ENCODE data around the gene NOL9.

NOL9 gene

GRCh38 chr1:6586404-6586816 is 32.1 kb upstream of the NOL9 start:
- H3K9ac ChIP-seq (ENCODE audit: low read length), result no peak overlapping the region
- no peak overlapping the region for H3K4me3 ChIP-seq (ENCODE audit: low read length)
- H3K36me3 ChIP-seq (ENCODE audit: control insufficient read depth, insufficient read depth, low read length), result peaks cover 19% of the 10 kb centered on the region
- peaks cover 9% of the 10 kb centered on the region for H3K4me1 ChIP-seq (ENCODE audit: control insufficient read depth, insufficient read depth, low read length)
- H3K27me3 ChIP-seq (ENCODE audit: control insufficient read depth, insufficient read depth, low read length), result no peaks in the 10 kb centered on the region
- peak overlapping the region; percentile 37 for H3K27ac ChIP-seq (ENCODE audit: low read depth, low read length)

GRCh38 chr1:6585841-6586240 is 31.5 kb upstream of the NOL9 start:
- peak overlapping the region; percentile 37 for H3K27ac ChIP-seq (ENCODE audit: low read depth, low read length)
- no peaks in the 10 kb centered on the region for H3K27me3 ChIP-seq (ENCODE audit: control insufficient read depth, insufficient read depth, low read length)
- peaks cover 19% of the 10 kb centered on the region for H3K36me3 ChIP-seq (ENCODE audit: control insufficient read depth, insufficient read depth, low read length)
- no peak overlapping the region for H3K9ac ChIP-seq (ENCODE audit: low read length)
- H3K4me3 ChIP-seq (ENCODE audit: low read length), result no peak overlapping the region
- H3K4me1 ChIP-seq (ENCODE audit: control insufficient read depth, insufficient read depth, low read length), result peaks cover 10% of the 10 kb centered on the region

GRCh38 chr1:6585081-6585722 is 30.9 kb upstream of the NOL9 start:
- H3K27ac ChIP-seq (ENCODE audit: low read depth, low read length), result no peak overlapping the region

GRCh38 chr1:6584126-6585080 is 30.1 kb upstream of the NOL9 start:
- H3K9ac ChIP-seq (ENCODE audit: low read length), result no peak overlapping the region
- H3K4me3 ChIP-seq (ENCODE audit: low read length), result no peak overlapping the region
- peaks cover 16% of the 10 kb centered on the region for H3K36me3 ChIP-seq (ENCODE audit: control insufficient read depth, insufficient read depth, low read length)
- no peak overlapping the region for H3K27ac ChIP-seq (ENCODE audit: low read depth, low read length)
- H3K4me1 ChIP-seq (ENCODE audit: control insufficient read depth, insufficient read depth, low read length), result peaks cover 15% of the 10 kb centered on the region
- H3K27me3 ChIP-seq (ENCODE audit: control insufficient read depth, insufficient read depth, low read length), result no peaks in the 10 kb centered on the region

More at GRCh38 chr1:6585081-6585722, 30.9 kb upstream of the NOL9 start:
- H3K4me1 ChIP-seq (ENCODE audit: control insufficient read depth, insufficient read depth, low read length), result peaks cover 15% of the 10 kb centered on the region
- no peaks in the 10 kb centered on the region for H3K27me3 ChIP-seq (ENCODE audit: control insufficient read depth, insufficient read depth, low read length)
- no peak overlapping the region for H3K9ac ChIP-seq (ENCODE audit: low read length)
- H3K4me3 ChIP-seq (ENCODE audit: low read length), result no peak overlapping the region
- peaks cover 19% of the 10 kb centered on the region for H3K36me3 ChIP-seq (ENCODE audit: control insufficient read depth, insufficient read depth, low read length)

GRCh38 chr1:6582370-6582769 is 28.1 kb upstream of the NOL9 start:
- peaks cover 1% of the 10 kb centered on the region for H3K36me3 ChIP-seq (ENCODE audit: control insufficient read depth, insufficient read depth, low read length)
- peak overlapping the region; percentile 32 for H3K4me3 ChIP-seq (ENCODE audit: low read length)
- H3K27ac ChIP-seq (ENCODE audit: low read depth, low read length), result no peak overlapping the region
- no peaks in the 10 kb centered on the region for H3K27me3 ChIP-seq (ENCODE audit: control insufficient read depth, insufficient read depth, low read length)
- peaks cover 17% of the 10 kb centered on the region for H3K4me1 ChIP-seq (ENCODE audit: control insufficient read depth, insufficient read depth, low read length)
- H3K9ac ChIP-seq (ENCODE audit: low read length), result peak overlapping the region; percentile 21

GRCh38 chr1:6581561-6582305 is 27.4 kb upstream of the NOL9 start:
- Histone ChIP-seq H3K4me3 (ENCODE audit: low read length) (peak overlapping the region; percentile 32), H3K36me3 (ENCODE audit: control insufficient read depth, insufficient read depth, low read length) (no peaks in the 10 kb centered on the region), H3K9ac (ENCODE audit: low read length) (peak overlapping the region; percentile 21), H3K27me3 (ENCODE audit: control insufficient read depth, insufficient read depth, low read length) (no peaks in the 10 kb centered on the region), H3K4me1 (ENCODE audit: control insufficient read depth, insufficient read depth, low read length) (peaks cover 12% of the 10 kb centered on the region), H3K27ac (ENCODE audit: low read depth, low read length) (peak overlapping the region; percentile 32)

- Histone ChIP-seq H3K4me1 (ENCODE audit: control insufficient read depth, insufficient read depth, low read length) (peaks cover 12% of the 10 kb centered on the region), H3K27ac (ENCODE audit: low read depth, low read length) (peak overlapping the region; percentile 94), H3K27me3 (ENCODE audit: control insufficient read depth, insufficient read depth, low read length) (no peaks in the 10 kb centered on the region), H3K9ac (ENCODE audit: low read length) (peak overlapping the region; percentile 38), H3K4me3 (ENCODE audit: low read length) (peak overlapping the region; percentile 83), H3K36me3 (ENCODE audit: control insufficient read depth, insufficient read depth, low read length) (no peaks in the 10 kb centered on the region)
Measured at GRCh38 chr1:6580593-6581409, 26.5 kb upstream of the NOL9 start.

- Histone ChIP-seq H3K27ac (ENCODE audit: low read depth, low read length) (peak overlapping the region; percentile 94), H3K4me1 (ENCODE audit: control insufficient read depth, insufficient read depth, low read length) (peaks cover 12% of the 10 kb centered on the region), H3K4me3 (ENCODE audit: low read length) (peak overlapping the region; percentile 83), H3K9ac (ENCODE audit: low read length) (peak overlapping the region; percentile 38), H3K36me3 (ENCODE audit: control insufficient read depth, insufficient read depth, low read length) (no peaks in the 10 kb centered on the region), H3K27me3 (ENCODE audit: control insufficient read depth, insufficient read depth, low read length) (no peaks in the 10 kb centered on the region)
Measured at GRCh38 chr1:6580119-6580592, 25.8 kb upstream of the NOL9 start.

GRCh38 chr1:6579374-6580118 is 25.2 kb upstream of the NOL9 start, which contains the start of gene ZBTB48:
Gene ZBTB48 (plus strand): TSS chr1:6579994. CDS start chr1:6580610, 616 bp downstream.
- Histone ChIP-seq H3K9ac (ENCODE audit: low read length) (peak within 1 kb of the TSS; percentile 38), H3K36me3 (ENCODE audit: control insufficient read depth, insufficient read depth, low read length) (no peaks in the 10 kb centered on the region), H3K27ac (ENCODE audit: low read depth, low read length) (peak within 1 kb of the TSS; percentile 94), H3K4me1 (ENCODE audit: control insufficient read depth, insufficient read depth, low read length) (peaks cover 12% of the 10 kb centered on the region), H3K4me3 (ENCODE audit: low read length) (peak within 1 kb of the TSS; percentile 83), H3K27me3 (ENCODE audit: control insufficient read depth, insufficient read depth, low read length) (no peaks in the 10 kb centered on the region)

GRCh38 chr1:6578624-6579373 is 24.5 kb upstream of the NOL9 start:
- Histone ChIP-seq H3K27ac (ENCODE audit: low read depth, low read length) (peak overlapping the region; percentile 94), H3K4me3 (ENCODE audit: low read length) (peak overlapping the region; percentile 83), H3K9ac (ENCODE audit: low read length) (peak overlapping the region; percentile 25), H3K4me1 (ENCODE audit: control insufficient read depth, insufficient read depth, low read length) (peaks cover 12% of the 10 kb centered on the region), H3K36me3 (ENCODE audit: control insufficient read depth, insufficient read depth, low read length) (no peaks in the 10 kb centered on the region), H3K27me3 (ENCODE audit: control insufficient read depth, insufficient read depth, low read length) (no peaks in the 10 kb centered on the region)
